Stomach smooth muscle (tissue), 2 donors: ENCODE results near the gene CCND1.

ENCODE experiments used
- H3K27ac ChIP-seq: one replicate; pipeline ENCODE4 v1.7.0; 2013; ENCODE audit warnings: mild to moderate bottlenecking, low read length, inconsistent platforms
- H3K27me3 ChIP-seq, 2 donors: one replicate each; pipeline ENCODE4 v1.7.0; 2013; ENCODE audit warnings: low read length in 2 of 2; ENCODE audit not compliant: insufficient read depth in 2 of 2, control insufficient read depth in 1 of 2
- H3K36me3 ChIP-seq, 2 donors: one replicate each; pipeline ENCODE4 v1.7.0; 2013; ENCODE audit warnings: low read length in 2 of 2; ENCODE audit not compliant: control insufficient read depth in 2 of 2, insufficient read depth in 2 of 2
- H3K4me1 ChIP-seq: one replicate; pipeline ENCODE4 v1.7.0; 2013; ENCODE audit warnings: low read length; ENCODE audit not compliant: control insufficient read depth, insufficient read depth
- H3K4me3 ChIP-seq, 2 donors: one replicate each; pipeline ENCODE4 v1.7.0; 2013; ENCODE audit warnings: low read length in 2 of 2
- H3K9ac ChIP-seq, 2 donors: one replicate each; pipeline ENCODE4 v1.7.0; 2013; ENCODE audit warnings: low read length in 2 of 2, mild to moderate bottlenecking in 1 of 2
- H3K9me3 ChIP-seq, 2 donors: one replicate each; pipeline ENCODE4 v1.7.0; 2013; ENCODE audit warnings: low read length in 2 of 2; ENCODE audit not compliant: control insufficient read depth in 2 of 2
- donor health status: healthy.
- donor health status: Pancreatic carcinoma.

Gene CCND1

DNA sequence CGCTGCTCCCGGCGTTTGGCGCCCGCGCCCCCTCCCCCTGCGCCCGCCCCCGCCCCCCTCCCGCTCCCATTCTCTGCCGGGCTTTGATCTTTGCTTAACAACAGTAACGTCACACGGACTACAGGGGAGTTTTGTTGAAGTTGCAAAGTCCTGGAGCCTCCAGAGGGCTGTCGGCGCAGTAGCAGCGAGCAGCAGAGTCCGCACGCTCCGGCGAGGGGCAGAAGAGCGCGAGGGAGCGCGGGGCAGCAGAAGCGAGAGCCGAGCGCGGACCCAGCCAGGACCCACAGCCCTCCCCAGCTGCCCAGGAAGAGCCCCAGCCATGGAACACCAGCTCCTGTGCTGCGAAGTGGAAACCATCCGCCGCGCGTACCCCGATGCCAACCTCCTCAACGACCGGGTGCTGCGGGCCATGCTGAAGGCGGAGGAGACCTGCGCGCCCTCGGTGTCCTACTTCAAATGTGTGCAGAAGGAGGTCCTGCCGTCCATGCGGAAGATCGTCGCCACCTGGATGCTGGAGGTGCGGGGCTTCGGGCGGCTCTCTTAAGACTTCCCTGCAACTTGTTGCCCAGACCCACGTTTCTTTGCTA lies at the start of gene CCND1:
CCND1 (plus strand) TSS at position 162 of the 587 bp plus-strand sequence; CDS start at position 320, 158 bp downstream.
- H3K9ac ChIP-seq = peak within 1 kb of the TSS in 1 of 2 donors; percentile 41
- H3K9me3 ChIP-seq = no peaks in the 10 kb centered on the region
- H3K4me3 ChIP-seq = peak within 1 kb of the TSS; percentile 61 to 76
- no peaks in the 10 kb centered on the region for H3K36me3 ChIP-seq
- peaks cover 75% of the 10 kb centered on the region for H3K4me1 ChIP-seq
- peak within 1 kb of the TSS; percentile 37 for H3K27ac ChIP-seq
- peaks cover 25 to 71% of the 10 kb centered on the region in 2 donors for H3K27me3 ChIP-seq

DNA sequence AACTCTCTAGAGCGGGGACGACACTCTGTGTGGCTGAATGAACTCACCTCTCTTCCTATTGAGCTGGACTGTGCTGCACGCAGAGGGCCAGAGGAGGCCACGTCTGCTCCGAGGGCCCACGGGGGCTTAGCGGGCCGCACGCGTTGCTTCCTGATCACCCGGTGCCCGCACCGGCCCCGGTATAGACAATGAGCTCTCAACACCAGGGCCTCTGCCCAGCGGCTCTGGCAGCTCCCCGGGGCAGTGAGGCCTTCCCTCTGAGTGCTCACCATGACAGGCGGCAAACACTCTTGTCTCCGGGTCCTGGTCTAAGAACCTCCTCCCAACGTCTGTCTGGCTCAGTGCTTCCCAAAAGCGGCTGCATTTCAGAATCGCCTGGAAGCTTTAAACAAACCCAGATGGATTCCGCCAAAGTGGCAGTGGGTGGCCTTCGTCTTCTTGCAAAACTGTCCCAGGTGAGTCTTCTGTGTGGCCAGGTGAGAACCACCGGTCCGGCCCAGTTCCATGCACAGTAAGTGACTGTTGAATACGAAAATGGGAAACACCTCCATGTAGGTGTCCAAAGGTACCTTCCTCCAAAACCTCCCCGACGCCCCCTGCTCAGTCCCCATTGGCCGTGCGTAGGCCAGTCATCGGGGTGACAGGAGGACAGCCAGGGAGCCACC lies 47.8 kb upstream of the CCND1 start:
- H3K36me3 ChIP-seq = no peaks in the 10 kb centered on the region
- no peak overlapping the region for H3K9ac ChIP-seq
- H3K4me1 ChIP-seq = no peaks in the 10 kb centered on the region
- H3K9me3 ChIP-seq = no peaks in the 10 kb centered on the region
- H3K27me3 ChIP-seq = no peaks in the 10 kb centered on the region
- no peak overlapping the region for H3K27ac ChIP-seq
- no peak overlapping the region for H3K4me3 ChIP-seq

- no peak overlapping the region for H3K27ac ChIP-seq
- H3K9ac ChIP-seq = no peak overlapping the region
- H3K27me3 ChIP-seq = no peaks in the 10 kb centered on the region
- no peaks in the 10 kb centered on the region for H3K36me3 ChIP-seq
- no peaks in the 10 kb centered on the region for H3K4me1 ChIP-seq
- H3K9me3 ChIP-seq = no peaks in the 10 kb centered on the region
- no peak overlapping the region for H3K4me3 ChIP-seq
Measured at GRCh38 chr11:69593851-69594250, 47.1 kb upstream of the CCND1 start.

DNA sequence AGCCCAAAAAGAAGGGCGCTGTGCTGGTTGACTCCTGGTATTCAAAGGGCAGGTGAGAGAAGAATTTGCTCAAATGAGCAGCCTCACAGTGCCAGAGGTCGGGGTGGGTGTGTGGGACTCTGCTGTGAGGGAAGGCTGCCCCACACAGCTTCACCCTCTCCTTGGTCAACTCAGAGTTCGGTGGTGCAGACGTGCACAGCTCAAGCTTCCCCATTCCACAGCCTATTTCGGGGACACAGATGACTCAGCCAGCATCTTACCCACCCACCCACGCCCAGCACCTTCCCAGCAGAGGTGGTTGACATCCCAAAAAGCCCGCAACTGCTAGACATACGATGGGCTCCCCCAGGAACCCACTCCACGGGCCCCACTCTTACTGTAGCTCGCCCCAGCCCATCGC lies 46.5 kb upstream of the CCND1 start:
- Histone ChIP-seq H3K4me1 (no peaks in the 10 kb centered on the region), H3K27me3 (no peaks in the 10 kb centered on the region), H3K27ac (no peak overlapping the region), H3K9ac (no peak overlapping the region), H3K4me3 (no peak overlapping the region), H3K9me3 (no peaks in the 10 kb centered on the region), H3K36me3 (no peaks in the 10 kb centered on the region)

DNA sequence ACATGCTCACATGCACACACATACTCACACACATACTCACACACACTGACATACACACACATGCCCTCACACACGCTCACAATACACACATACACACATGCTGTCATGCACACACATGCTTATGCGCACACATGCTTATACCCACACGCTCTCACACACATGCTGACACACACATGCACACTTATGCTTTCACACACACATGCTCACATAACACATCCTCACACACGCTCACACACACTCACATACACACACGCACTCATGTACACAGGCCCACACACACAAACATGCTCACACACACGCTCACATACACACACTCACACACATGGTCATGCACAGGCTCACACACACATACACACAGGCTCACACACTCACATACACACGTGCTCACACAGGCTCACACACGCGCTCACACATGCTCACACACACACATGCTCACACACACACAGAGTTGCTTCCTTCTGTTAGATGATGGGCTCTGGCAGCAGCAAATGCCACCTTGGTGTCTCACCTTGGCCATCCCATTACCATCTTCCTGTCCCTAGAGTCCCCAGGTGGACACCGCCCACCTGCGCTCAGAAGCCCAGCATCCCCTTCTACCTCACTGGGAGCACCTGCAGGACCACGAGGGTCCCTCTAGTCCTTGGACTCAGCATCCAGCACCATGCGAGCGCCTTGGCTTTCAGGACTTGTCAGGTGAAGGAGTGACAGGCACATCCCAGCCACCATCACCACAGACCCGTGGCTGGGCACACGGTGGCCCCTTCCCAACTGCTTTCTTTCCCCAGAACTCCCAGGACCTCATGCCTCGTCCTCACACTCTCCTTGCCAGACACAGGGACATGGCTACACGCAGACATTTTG lies 44.9 kb upstream of the CCND1 start:
- peaks cover 0 to 2% of the 10 kb centered on the region in 2 donors for H3K27me3 ChIP-seq
- H3K9me3 ChIP-seq = no peaks in the 10 kb centered on the region
- H3K4me1 ChIP-seq = no peaks in the 10 kb centered on the region
- no peaks in the 10 kb centered on the region for H3K36me3 ChIP-seq
- H3K9ac ChIP-seq = no peak overlapping the region
- H3K4me3 ChIP-seq = no peak overlapping the region
- H3K27ac ChIP-seq = no peak overlapping the region

GRCh38 chr11:69598147-69598546 lies 42.8 kb upstream of the CCND1 start:
- no peaks in the 10 kb centered on the region for H3K4me1 ChIP-seq
- H3K36me3 ChIP-seq = no peaks in the 10 kb centered on the region
- H3K27ac ChIP-seq = no peak overlapping the region
- H3K9ac ChIP-seq = no peak overlapping the region
- H3K9me3 ChIP-seq = peaks cover 0 to 6% of the 10 kb centered on the region in 2 donors
- H3K4me3 ChIP-seq = no peak overlapping the region
- H3K27me3 ChIP-seq = peaks cover 2 to 4% of the 10 kb centered on the region in 2 donors

GRCh38 chr11:69599502-69599901 lies 41.5 kb upstream of the CCND1 start:
- Histone ChIP-seq H3K4me1 (no peaks in the 10 kb centered on the region), H3K27me3 (peaks cover 4 to 5% of the 10 kb centered on the region in 2 donors), H3K36me3 (no peaks in the 10 kb centered on the region)

DNA sequence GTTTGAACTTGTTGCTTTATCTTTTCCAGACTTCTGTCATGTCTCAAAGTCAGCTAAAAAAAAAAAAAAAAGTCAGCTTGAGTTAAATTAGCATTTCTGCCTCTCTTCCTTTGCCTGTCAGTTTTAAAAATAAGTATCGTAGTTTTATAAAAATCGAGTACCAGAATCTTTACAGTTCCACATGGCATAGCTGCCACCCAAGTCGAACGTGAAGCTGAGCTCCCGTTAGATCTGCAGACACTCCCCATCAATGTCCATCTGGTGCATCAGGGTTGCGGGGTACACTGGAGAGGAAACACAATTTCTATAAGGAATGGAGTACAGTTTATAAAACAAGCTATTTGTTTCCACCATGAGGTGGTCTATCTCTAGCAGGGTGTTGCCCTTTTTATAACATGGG lies 41.0 kb upstream of the CCND1 start:
- peaks cover 0 to 6% of the 10 kb centered on the region in 2 donors for H3K9me3 ChIP-seq
- H3K27me3 ChIP-seq = peaks cover 4 to 5% of the 10 kb centered on the region in 2 donors
- H3K4me3 ChIP-seq = no peak overlapping the region
- H3K9ac ChIP-seq = no peak overlapping the region
- H3K27ac ChIP-seq = no peak overlapping the region
- no peaks in the 10 kb centered on the region for H3K4me1 ChIP-seq
- H3K36me3 ChIP-seq = no peaks in the 10 kb centered on the region

More at GRCh38 chr11:69599502-69599901, 41.5 kb upstream of the CCND1 start:
- Histone ChIP-seq H3K27ac (no peak overlapping the region), H3K4me3 (no peak overlapping the region), H3K9me3 (peaks cover 0 to 6% of the 10 kb centered on the region in 2 donors), H3K9ac (no peak overlapping the region)

DNA sequence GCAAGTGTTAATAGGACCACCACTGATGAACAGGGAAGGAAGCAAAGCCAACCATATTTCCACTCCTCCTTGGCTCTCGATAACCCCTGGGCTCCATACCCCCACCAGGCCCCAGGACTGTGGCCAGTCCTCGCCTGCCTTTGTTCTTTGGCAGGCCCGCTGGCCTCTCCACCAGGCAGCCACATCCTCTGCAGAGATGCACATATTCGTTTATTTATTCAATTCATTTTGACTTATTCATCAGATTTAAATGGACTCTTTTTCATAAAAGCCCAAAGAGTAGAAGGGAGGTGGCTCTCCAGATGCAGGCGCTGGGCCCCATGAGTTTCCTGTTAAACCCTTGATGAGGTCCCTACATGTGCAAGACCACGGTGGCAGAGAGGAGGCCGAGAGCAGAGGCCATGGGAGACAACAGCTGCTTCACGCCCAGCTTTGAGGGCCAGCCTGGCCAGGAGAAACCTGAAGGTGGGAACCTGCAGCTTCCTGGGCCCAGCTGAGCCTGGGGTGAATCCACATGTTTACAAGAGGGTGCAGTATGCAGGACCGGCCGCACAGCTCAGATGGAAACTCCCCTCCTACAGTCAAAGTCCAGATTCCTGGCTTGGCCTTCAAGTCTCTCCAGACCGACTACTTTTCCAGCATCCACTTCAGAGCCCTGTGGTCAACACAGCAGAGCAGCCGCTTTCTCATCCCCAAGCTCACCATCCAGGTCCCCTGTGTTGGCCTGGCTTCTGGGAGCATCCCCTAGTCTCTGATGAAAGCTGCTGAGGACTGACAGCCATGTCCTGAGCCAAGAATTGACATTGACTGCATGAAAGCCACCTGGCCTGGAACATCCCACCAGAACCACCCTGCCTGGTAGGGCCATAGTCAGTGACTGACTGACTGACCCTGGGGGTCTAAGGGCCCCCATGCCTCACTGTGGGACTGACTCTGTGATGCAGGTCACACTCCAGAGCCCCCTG lies 39.7 kb upstream of the CCND1 start:
- Histone ChIP-seq H3K4me3 (no peak overlapping the region), H3K36me3 (no peaks in the 10 kb centered on the region), H3K9ac (no peak overlapping the region), H3K4me1 (no peaks in the 10 kb centered on the region), H3K27ac (no peak overlapping the region), H3K9me3 (peaks cover 0 to 6% of the 10 kb centered on the region in 2 donors), H3K27me3 (peaks cover 4 to 5% of the 10 kb centered on the region in 2 donors)
